Lower lobe of right lung (tissue), 2 donors: ENCODE data around the gene WNT7A. TPM values are rescaled to one million over a fixed set of nuclear protein-coding genes. Genes with fewer than 3 reads are reported as not detected.

Experiments
- ATAC-seq, 2 donors: fragments of 200-7000 bp; cut with Tn5 transposase; one replicate each; pipeline ENCODE4 v1.9.1; 2020 to 2022; ENCODE audit warnings: mild to moderate bottlenecking in 2 of 2, moderate library complexity in 2 of 2
- DNase-seq: peaks from one replicate; pipeline ENCODE4 v3.0.0-alpha.2; 2020
- H3K27ac ChIP-seq: fragments of 200-600 bp; one replicate; pipeline ENCODE4 v1.8.0; 2022
- H3K27me3 ChIP-seq: fragments of 200-600 bp; one replicate; pipeline ENCODE4 v1.8.0; 2022; ENCODE audit warnings: low read depth
- H3K36me3 ChIP-seq: fragments of 200-600 bp; one replicate; pipeline ENCODE4 v1.8.0; 2022; ENCODE audit warnings: mild to moderate bottlenecking
- H3K4me1 ChIP-seq: fragments of 200-600 bp; one replicate; pipeline ENCODE4 v1.8.0; 2022
- H3K4me3 ChIP-seq: fragments of 200-600 bp; one replicate; pipeline ENCODE4 v1.8.0; 2022; ENCODE audit warnings: mild to moderate bottlenecking
- H3K9me3 ChIP-seq: fragments of 200-600 bp; one replicate; pipeline ENCODE4 v1.8.0; 2022
- CTCF ChIP-seq: fragments of 200-600 bp; IDR thresholded peaks from one replicate; pipeline ENCODE4 v1.8.0; 2022; ENCODE audit warnings: antibody characterized with exemption, mild to moderate bottlenecking
- intact Hi-C: fragments of 100-400 bp; cut with DNase I; formaldehyde crosslinking; loops from one replicate; pipeline ENCODE4 v1.11.0; 2022
- total RNA-seq: library from RNA; stranded (reverse); fragmentation: NEBNext Ultra II Directional; extraction: Animal tissue kit (Norgen Biotek cat#: 25700); gene quantifications from one replicate; pipeline ENCODE4 v1.2.1, GENCODE V29; 2021
- donor health status: DM: no; HTN: yes; CAD: no; lungs with severe emphysema.

Gene WNT7A
- total RNA-seq, 1 donor from 2014 or later: 4.1 TPM

GRCh38 chr3:13856006-13856405, 23.9 kb downstream of the WNT7A start:
- H3K9me3 ChIP-seq: no peaks in the 10 kb centered on the region
- no peak overlapping the region for H3K4me3 ChIP-seq
- no peak overlapping the region for H3K27ac ChIP-seq
- peaks cover 11% of the 10 kb centered on the region for H3K27me3 ChIP-seq
- no peaks in the 10 kb centered on the region for H3K4me1 ChIP-seq
- intact Hi-C loops: no loop called here
- no peak for TF ChIP-seq CTCF
- DNase-seq (no peak), ATAC-seq (no peak)
- no peaks in the 10 kb centered on the region for H3K36me3 ChIP-seq

GRCh38 chr3:13854492-13854891, 25.4 kb downstream of the WNT7A start:
- TF ChIP-seq CTCF: no peak
- H3K27me3 ChIP-seq: peaks cover 10% of the 10 kb centered on the region
- DNase-seq: peak; percentile 42

DNA sequence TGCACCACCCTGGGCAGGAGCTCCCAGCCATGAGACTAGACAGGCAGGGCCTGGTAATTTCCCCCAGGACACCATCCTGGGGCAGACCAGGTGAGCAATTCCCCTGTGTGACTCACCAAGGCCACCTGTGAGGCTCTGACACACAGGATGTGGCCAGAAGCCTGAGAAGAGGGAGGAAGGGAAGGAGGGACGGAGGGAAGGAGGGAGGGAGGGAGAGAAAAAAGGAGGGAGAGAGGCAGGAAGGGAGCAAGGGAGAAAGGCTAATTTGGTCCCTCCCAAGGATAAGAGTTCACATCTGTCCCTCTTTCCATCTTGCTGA, 25.9 kb downstream of the WNT7A start:
- Histone ChIP-seq H3K4me1 (no peaks in the 10 kb centered on the region), H3K4me3 (no peak overlapping the region), H3K9me3 (no peaks in the 10 kb centered on the region), H3K27ac (no peak overlapping the region), H3K27me3 (peaks cover 10% of the 10 kb centered on the region), H3K36me3 (no peaks in the 10 kb centered on the region)
- no peak for TF ChIP-seq CTCF
- intact Hi-C loops: no loop called here
- DNase-seq (no peak), ATAC-seq (no peak)

More at GRCh38 chr3:13854492-13854891, 25.4 kb downstream of the WNT7A start:
- Histone ChIP-seq H3K4me3 (no peak overlapping the region), H3K36me3 (no peaks in the 10 kb centered on the region), H3K27ac (no peak overlapping the region), H3K4me1 (no peaks in the 10 kb centered on the region), H3K9me3 (no peaks in the 10 kb centered on the region)
- intact Hi-C loops: no loop called here
- ATAC-seq: no peak

DNA sequence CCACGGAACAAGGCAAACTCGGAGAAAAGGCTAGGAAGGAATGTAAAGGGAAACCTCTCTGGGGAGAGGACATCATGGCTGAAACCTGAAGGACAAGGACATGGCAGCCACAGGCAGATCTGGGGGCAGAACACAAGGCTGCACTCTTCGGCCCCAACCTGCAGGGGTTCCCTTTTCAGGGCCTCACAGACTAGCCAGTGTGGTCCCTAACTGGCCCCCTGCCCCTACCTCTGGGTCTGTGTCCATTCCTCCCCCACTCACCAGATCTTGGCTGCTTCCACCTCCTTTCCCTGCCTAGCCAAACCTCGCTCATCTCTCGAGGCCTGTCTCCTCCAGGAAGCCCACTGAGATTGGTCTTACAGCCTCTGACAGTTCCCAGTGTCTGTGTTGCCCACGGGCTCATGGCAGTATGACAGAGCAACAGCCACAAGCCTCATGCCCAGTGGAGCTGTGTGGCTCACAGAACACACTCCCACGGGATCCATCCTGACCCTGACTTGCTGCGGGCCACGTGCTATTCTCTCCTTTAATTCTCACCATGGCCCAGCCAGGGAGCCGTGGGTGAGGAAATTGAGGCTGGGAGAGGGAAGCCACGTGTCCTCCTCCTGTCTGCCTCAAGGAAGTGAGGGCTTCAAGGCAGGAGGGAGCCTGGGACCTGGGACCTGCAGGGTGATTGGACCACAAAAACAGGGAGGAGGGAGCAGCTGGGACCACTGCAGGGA, 26.5 kb downstream of the WNT7A start:
- no peak for ATAC-seq
- Histone ChIP-seq H3K4me1 (no peaks in the 10 kb centered on the region), H3K27me3 (peaks cover 10% of the 10 kb centered on the region)

GRCh38 chr3:13852638-13853009, 27.2 kb downstream of the WNT7A start:
- no peak for TF ChIP-seq CTCF
- no peaks in the 10 kb centered on the region for H3K4me1 ChIP-seq

More for the DNA sequence above, 26.5 kb downstream of the WNT7A start:
- H3K9me3 ChIP-seq: no peaks in the 10 kb centered on the region
- TF ChIP-seq CTCF: no peak
- no peak overlapping the region for H3K27ac ChIP-seq
- H3K36me3 ChIP-seq: no peaks in the 10 kb centered on the region
- H3K4me3 ChIP-seq: no peak overlapping the region
- DNase-seq: peak; percentile 32
- intact Hi-C loops: no loop called here

More at GRCh38 chr3:13852638-13853009, 27.2 kb downstream of the WNT7A start:
- H3K36me3 ChIP-seq: no peaks in the 10 kb centered on the region
- no peak overlapping the region for H3K4me3 ChIP-seq
- intact Hi-C loops: no loop called here
- H3K27me3 ChIP-seq: peaks cover 4% of the 10 kb centered on the region
- H3K9me3 ChIP-seq: no peaks in the 10 kb centered on the region
- no peak overlapping the region for H3K27ac ChIP-seq
- ATAC-seq (no peak), DNase-seq (peak; percentile 22)
